Breast epithelium (tissue), 4 donors: ENCODE measurements around the gene HAPLN2. TPM values are rescaled to one million over a fixed set of nuclear protein-coding genes. Genes with fewer than 3 reads are reported as not detected.

Experiments used
- DNase-seq, 2 donors: peaks; one replicate each; pipeline ENCODE4 v3.0.0-alpha.2; 2019; ENCODE audit warnings: low spot score in 2 of 2
- H3K27ac ChIP-seq, 2 donors: fragments of 200-600 bp; sonication (generic) in 1 of 2; one replicate each; pipeline ENCODE4 v1.5.1; 2016 to 2019; ENCODE audit warnings: mild to moderate bottlenecking in 1 of 2
- H3K27me3 ChIP-seq, 2 donors: fragments of 200-600 bp; sonication (generic) in 1 of 2; one replicate each; pipeline versions ENCODE4 v1.5.1 to v1.6.0; 2017 to 2019; ENCODE audit warnings: control low read depth in 1 of 2, mild to moderate bottlenecking in 1 of 2
- H3K36me3 ChIP-seq: fragments of 200-600 bp; one replicate; pipeline ENCODE4 v1.5.1; 2019
- H3K4me1 ChIP-seq, 2 donors: fragments of 200-600 bp; sonication (generic); one replicate each; pipeline ENCODE4 v1.5.1; 2016 to 2019; ENCODE audit warnings: control low read depth in 1 of 2
- H3K4me3 ChIP-seq, 3 donors: fragments of 200-600 bp; sonication (generic); 1 replicate in 2 of 3; 2 replicates in 1 of 3; pipeline ENCODE4 v1.5.1; 2016 to 2019; ENCODE audit warnings: mild to moderate bottlenecking in 3 of 3, moderate library complexity in 2 of 3
- H3K9me3 ChIP-seq, 2 donors: fragments of 200-600 bp; sonication (generic) in 1 of 2; one replicate each; pipeline ENCODE4 v1.5.1; 2016 to 2019; ENCODE audit warnings: control low read depth in 1 of 2
- CTCF ChIP-seq, 3 donors: fragments of 450-650 bp; IDR thresholded peaks; one replicate each; pipeline ENCODE4 v1.5.1; 2016 to 2017; ENCODE audit warnings: antibody characterized with exemption in 3 of 3, mild to moderate bottlenecking in 3 of 3, moderate library complexity in 3 of 3
- POLR2A ChIP-seq: fragments of 450-650 bp; IDR thresholded peaks from one replicate; pipeline ENCODE4 v1.6.1; 2016; ENCODE audit warnings: antibody characterized with exemption, mild to moderate bottlenecking, moderate library complexity
- POLR2AphosphoS5 ChIP-seq, 3 donors: sonication (generic); formaldehyde crosslinking; IDR thresholded peaks; one replicate each; pipeline ENCODE4 v1.6.1; 2017; ENCODE audit warnings: antibody characterized with exemption in 3 of 3
- intact Hi-C: fragments of 100-400 bp; cut with DNase I; formaldehyde crosslinking; loops from one replicate; pipeline ENCODE4 v1.15.1; 2023; ENCODE audit warnings: low total_unique reads
- total RNA-seq, 3 donors: library from RNA; depleted of rRNA; stranded (reverse); fragments of >200 nt; gene quantifications; one replicate each; pipeline ENCODE4 v1.1.0, GENCODE V29; 2016

HAPLN2 gene
- total RNA-seq, 3 donors from 2014 or later, result not detected

- Histone ChIP-seq H3K36me3 (no peaks in the 10 kb centered on the region), H3K27ac (no peak overlapping the region), H3K4me3 (no peak overlapping the region), H3K4me1 (peaks cover 2 to 16% of the 10 kb centered on the region in 2 donors), H3K9me3 (no peaks in the 10 kb centered on the region), H3K27me3 (no peaks in the 10 kb centered on the region)
- no peak for DNase-seq
- intact Hi-C loops, result loop anchor here (5.0 to 10.0 kb wide), 2 partner anchors 70 to 1867 kb away; no protein-coding TSS in a partner anchor
- TF ChIP-seq POLR2AphosphoS5 (IDR thresholded peaks at IDR 0.05), result no peak
- TF ChIP-seq POLR2A, result no peak
- no peak for TF ChIP-seq CTCF (IDR thresholded peaks at IDR 0.05)
Measured at GRCh38 chr1:156654700-156655099, 35.5 kb downstream of the HAPLN2 start.

- Histone ChIP-seq H3K4me1 (peaks cover 4 to 22% of the 10 kb centered on the region in 2 donors), H3K27ac (no peak overlapping the region), H3K9me3 (no peaks in the 10 kb centered on the region), H3K4me3 (no peak overlapping the region), H3K27me3 (no peaks in the 10 kb centered on the region), H3K36me3 (no peaks in the 10 kb centered on the region)
- TF ChIP-seq POLR2AphosphoS5 (IDR thresholded peaks at IDR 0.05) (no peak), POLR2A (no peak), CTCF (IDR thresholded peaks at IDR 0.05) (no peak)
- intact Hi-C loops, result loop anchor here (10.0 kb wide), 1 partner anchor 71 kb away; no protein-coding TSS in a partner anchor
- no peak for DNase-seq
Measured at GRCh38 chr1:156655151-156655903, 36.1 kb downstream of the HAPLN2 start.

- DNase-seq, result no peak
- H3K4me3 ChIP-seq, result no peak overlapping the region
- H3K4me1 ChIP-seq, result peaks cover 4 to 28% of the 10 kb centered on the region in 2 donors
- H3K27me3 ChIP-seq, result no peaks in the 10 kb centered on the region
- no peaks in the 10 kb centered on the region for H3K36me3 ChIP-seq
- H3K9me3 ChIP-seq, result no peaks in the 10 kb centered on the region
- no peak overlapping the region for H3K27ac ChIP-seq
- intact Hi-C loops, result loop anchor here (10.0 kb wide), 1 partner anchor 71 kb away; no protein-coding TSS in a partner anchor
- TF ChIP-seq CTCF (IDR thresholded peaks at IDR 0.05), result no peak
Measured at GRCh38 chr1:156655904-156656516, 36.8 kb downstream of the HAPLN2 start.

GRCh38 chr1:156656806-156657740 lies 37.9 kb downstream of the HAPLN2 start:
- peak; percentile 78 to 98 (median 89) for TF ChIP-seq CTCF (IDR thresholded peaks at IDR 0.05)
- no peak for TF ChIP-seq POLR2AphosphoS5 (IDR thresholded peaks at IDR 0.05)
- Histone ChIP-seq H3K4me3 (peak overlapping the region; percentile 27 to 54 (median 43)), H3K4me1 (peaks cover 10 to 34% of the 10 kb centered on the region in 2 donors), H3K36me3 (no peaks in the 10 kb centered on the region), H3K27me3 (no peaks in the 10 kb centered on the region), H3K27ac (no peak overlapping the region), H3K9me3 (no peaks in the 10 kb centered on the region)
- peak; percentile 74 to 84 for DNase-seq
- intact Hi-C loops, result loop anchor here (10.0 kb wide), 1 partner anchor 72 kb away; no protein-coding TSS in a partner anchor
